SK-N-SH (cell line): ENCODE data around the gene CBFA2T3. TPM values are rescaled to one million over a fixed set of nuclear protein-coding genes. Genes with fewer than 3 reads are reported as not detected.

Source experiments
- CTCF ChIA-PET: fragments of 300-600, 350-600 bp; formaldehyde crosslinking; extraction: SDS; loops from one replicate; lab custom pipeline; 2021; lab: Yijun Ruan, JAX
- POLR2A ChIA-PET: fragments of 350-600 bp; sonication (Branson Sonifier 250); formaldehyde crosslinking; extraction: SDS; loops from one replicate; lab custom pipeline; 2020; ENCODE audit warnings: antibody characterized with exemption, inconsistent platforms; lab: Yijun Ruan, JAX
- DNase-seq: peaks from one replicate; pipeline ENCODE4 v3.0.0; 2012
- H2AFZ ChIP-seq: fragments of 200-600 bp; sonication (generic); 2 replicates; pipeline ENCODE4 v1.8.1; 2016; ENCODE audit warnings: antibody characterized with exemption, mild to moderate bottlenecking, low read depth
- H3F3A ChIP-seq: fragments of 200-600 bp; sonication (generic); replicated peaks from 2 replicates; pipeline ENCODE3; 2016; ENCODE audit warnings: antibody characterized with exemption, mild to moderate bottlenecking; ENCODE audit not compliant: insufficient read depth
- H3K27ac ChIP-seq, 2 experiments: fragments of 200-500 bp in 1 of 2; fragments of 200-600 bp in 1 of 2; sonication (Bioruptor generic) in 1 of 2; sonication (generic), shearing (Covaris generic) in 1 of 2; 2 replicates each; pipeline versions ENCODE4 v1.5.1 to v1.6.1; 2014 to 2016; ENCODE audit warnings: low read depth in 2 of 2, inconsistent platforms in 1 of 2, low read length in 1 of 2, mild to moderate bottlenecking in 1 of 2, mixed read lengths in 1 of 2
- H3K27me3 ChIP-seq: fragments of 200-600 bp; sonication (generic), shearing (Covaris generic); 2 replicates; pipeline ENCODE4 v1.6.1; 2016; ENCODE audit warnings: mixed run types; ENCODE audit not compliant: insufficient read depth
- H3K36me3 ChIP-seq, 2 experiments: fragments of 200-500 bp in 1 of 2; fragments of 200-600 bp in 1 of 2; sonication (Bioruptor generic) in 1 of 2; sonication (generic) in 1 of 2; replicated peaks in 1 of 2; 2 replicates each; pipeline versions ENCODE3 to v1.5.1; 2014 to 2016; ENCODE audit warnings: low read length in 1 of 2, mild to moderate bottlenecking in 1 of 2; ENCODE audit not compliant: insufficient read depth in 2 of 2, control insufficient read depth in 1 of 2
- H3K4me1 ChIP-seq, 2 experiments: fragments of 200-500 bp in 1 of 2; fragments of 200-600 bp in 1 of 2; sonication (Bioruptor generic) in 1 of 2; sonication (generic), shearing (Covaris generic) in 1 of 2; 2 replicates each; pipeline versions ENCODE4 v1.5.1 to v1.6.1; 2014 to 2016; ENCODE audit warnings: low read depth in 1 of 2, low read length in 1 of 2, mixed run types in 1 of 2; ENCODE audit not compliant: insufficient read depth in 2 of 2, control insufficient read depth in 1 of 2
- H3K4me2 ChIP-seq: fragments of 200-600 bp; sonication (generic), shearing (Covaris generic); 2 replicates; pipeline ENCODE4 v1.6.1; 2017; ENCODE audit warnings: mixed run types
- H3K4me3 ChIP-seq, 2 experiments: fragments of 200-500 bp in 1 of 2; fragments of 200-600 bp in 1 of 2; sonication (Bioruptor generic) in 1 of 2; sonication (generic), shearing (Covaris generic) in 1 of 2; 2 replicates each; pipeline versions ENCODE4 v1.5.1 to v1.8.1; 2014 to 2016; ENCODE audit warnings: low read depth in 2 of 2, inconsistent platforms in 1 of 2, low read length in 1 of 2, mild to moderate bottlenecking in 1 of 2, mixed read lengths in 1 of 2, moderate library complexity in 1 of 2
- H3K79me2 ChIP-seq: fragments of 200-600 bp; sonication (generic); 2 replicates; pipeline ENCODE4 v1.8.1; 2017; ENCODE audit warnings: mild to moderate bottlenecking; ENCODE audit not compliant: insufficient read depth
- H3K9ac ChIP-seq: fragments of 200-600 bp; sonication (generic); 2 replicates; pipeline ENCODE4 v1.6.1; 2017; ENCODE audit warnings: mixed run types
- H3K9me2 ChIP-seq: fragments of 200-600 bp; sonication (generic); 2 replicates; pipeline ENCODE4 v1.6.1; 2017; ENCODE audit warnings: mixed run types
- H3K9me3 ChIP-seq: fragments of 200-600 bp; sonication (generic); 2 replicates; pipeline ENCODE4 v1.6.1; 2017; ENCODE audit warnings: mixed run types, mild to moderate bottlenecking, moderate library complexity
- H4K20me1 ChIP-seq: fragments of 200-600 bp; sonication (generic); 2 replicates; pipeline ENCODE4 v1.6.1; 2017; ENCODE audit warnings: mild to moderate bottlenecking, mixed run types; ENCODE audit not compliant: insufficient read depth
- CHD2 ChIP-seq: fragments of 150-350 bp; IDR thresholded peaks from 2 replicates; pipeline ENCODE4 v1.6.1; 2018; ENCODE audit warnings: low read length; ENCODE audit not compliant: partially characterized antibody
- EZH2phosphoT487 ChIP-seq: fragments of 200-600 bp; sonication (generic); IDR thresholded peaks from 2 replicates; pipeline ENCODE4 v1.6.1; 2017; ENCODE audit warnings: low read depth, mixed run types, mild to moderate bottlenecking, antibody characterized with exemption, moderate library complexity, borderline replicate concordance
- FOSL2 ChIP-seq: IDR thresholded peaks from 2 replicates; pipeline ENCODE4 v1.4.0; 2012; ENCODE audit warnings: low read depth, mild to moderate bottlenecking, moderate library complexity, borderline replicate concordance
- GABPA ChIP-seq: IDR thresholded peaks from 2 replicates; pipeline ENCODE4 v1.4.0; 2012; ENCODE audit warnings: low read depth, mild to moderate bottlenecking
- GATA2 ChIP-seq: sonication (generic); formaldehyde crosslinking; IDR thresholded peaks from 2 replicates; pipeline ENCODE4 v1.5.0; 2020; ENCODE audit warnings: mild to moderate bottlenecking, missing genetic modification reagents
- MXI1 ChIP-seq: IDR thresholded peaks from 2 replicates; pipeline ENCODE4 v1.6.1; 2012; ENCODE audit warnings: mild to moderate bottlenecking, low read depth, low read length, improper control_type of control experiment
- PBX3 ChIP-seq: IDR thresholded peaks from 2 replicates; pipeline ENCODE4; 2012
- RCOR1 ChIP-seq: fragments of 150-350 bp; IDR thresholded peaks from 2 replicates; pipeline ENCODE4 v1.6.1; 2017; ENCODE audit warnings: antibody characterized with exemption, low read length
- REST ChIP-seq: IDR thresholded peaks from 2 replicates; pipeline ENCODE4 v1.6.1; 2012; ENCODE audit warnings: mild to moderate bottlenecking, low read depth, low read length, moderate library complexity
- RFX5 ChIP-seq: IDR thresholded peaks from 2 replicates; pipeline ENCODE4 v1.6.1; 2012; ENCODE audit warnings: mild to moderate bottlenecking, improper control_type of control experiment, low read length
- SMC3 ChIP-seq: IDR thresholded peaks from 2 replicates; pipeline ENCODE4 v1.6.1; 2012; ENCODE audit warnings: low read depth, low read length, improper control_type of control experiment
- TAF1 ChIP-seq: IDR thresholded peaks from 2 replicates; pipeline ENCODE4 v1.6.1; 2012; ENCODE audit warnings: low read depth, mild to moderate bottlenecking, low read length, moderate library complexity, borderline replicate concordance
- TCF12 ChIP-seq: IDR thresholded peaks from 2 replicates; pipeline ENCODE4 v1.4.0; 2012
- USF2 ChIP-seq: fragments of 150-350 bp; IDR thresholded peaks from 2 replicates; pipeline ENCODE4 v1.6.1; 2017; ENCODE audit warnings: antibody characterized with exemption, low read length, low read depth, borderline replicate concordance
- ZBTB33 ChIP-seq: IDR thresholded peaks from 2 replicates; pipeline ENCODE4 v1.4.0; 2012; ENCODE audit warnings: low read depth, borderline replicate concordance
- WGBS: methylation state at CpG from one replicate; pipeline ENCODE4 v1.1.6; 2017; ENCODE audit warnings: low lambda C conversion rate; 5-methylcytosine and 5-hydroxymethylcytosine counted together
- polyA plus RNA-seq, 3 experiments: library from polyadenylated mRNA; depleted of rRNA; stranded (reverse); fragments of >200 nt; gene quantifications; 2 replicates each; pipeline ENCODE4 v1.2.3, GENCODE V29; 2012
- TF ChIP-seq, protein P1 (sequence below): fragments of 200-600 bp; sonication (generic); IDR thresholded peaks from 2 replicates; pipeline ENCODE4 v1.6.1; 2017; ENCODE audit warnings: antibody characterized with exemption, mild to moderate bottlenecking, moderate library complexity

Gene CBFA2T3
- polyA plus RNA-seq, 1 of the 3 experiments (the other 2 are of a cell fraction): not detected

GRCh38 chr16:88903267-88903666, 73.7 kb downstream of the CBFA2T3 start:
- POLR2A ChIA-PET: no interaction called here

More at GRCh38 chr16:88903267-88903666, 73.7 kb downstream of the CBFA2T3 start:
- Histone ChIP-seq H3K4me3 (no peak overlapping the region), H3K27ac (no peak overlapping the region), H3K4me2 (no peak overlapping the region), H3K79me2 (no peaks in the 10 kb centered on the region), H3K9me3 (no peaks in the 10 kb centered on the region), H3K4me1 (no peaks in the 10 kb centered on the region; a peak in 1 of 4 replicates), H3F3A (no peaks in the 10 kb centered on the region), H3K27me3 (peaks cover 43% of the 10 kb centered on the region), H4K20me1 (no peaks in the 10 kb centered on the region), H3K36me3 (no peaks in the 10 kb centered on the region), H3K9ac (no peak overlapping the region), H2AFZ (no peak overlapping the region), H3K9me2 (no peaks in the 10 kb centered on the region)
- TF ChIP-seq REST: no peak
- TF ChIP-seq, protein P1, sequence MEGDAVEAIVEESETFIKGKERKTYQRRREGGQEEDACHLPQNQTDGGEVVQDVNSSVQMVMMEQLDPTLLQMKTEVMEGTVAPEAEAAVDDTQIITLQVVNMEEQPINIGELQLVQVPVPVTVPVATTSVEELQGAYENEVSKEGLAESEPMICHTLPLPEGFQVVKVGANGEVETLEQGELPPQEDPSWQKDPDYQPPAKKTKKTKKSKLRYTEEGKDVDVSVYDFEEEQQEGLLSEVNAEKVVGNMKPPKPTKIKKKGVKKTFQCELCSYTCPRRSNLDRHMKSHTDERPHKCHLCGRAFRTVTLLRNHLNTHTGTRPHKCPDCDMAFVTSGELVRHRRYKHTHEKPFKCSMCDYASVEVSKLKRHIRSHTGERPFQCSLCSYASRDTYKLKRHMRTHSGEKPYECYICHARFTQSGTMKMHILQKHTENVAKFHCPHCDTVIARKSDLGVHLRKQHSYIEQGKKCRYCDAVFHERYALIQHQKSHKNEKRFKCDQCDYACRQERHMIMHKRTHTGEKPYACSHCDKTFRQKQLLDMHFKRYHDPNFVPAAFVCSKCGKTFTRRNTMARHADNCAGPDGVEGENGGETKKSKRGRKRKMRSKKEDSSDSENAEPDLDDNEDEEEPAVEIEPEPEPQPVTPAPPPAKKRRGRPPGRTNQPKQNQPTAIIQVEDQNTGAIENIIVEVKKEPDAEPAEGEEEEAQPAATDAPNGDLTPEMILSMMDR: no peak
- no peak for TF ChIP-seq PBX3
- TF ChIP-seq CHD2: no peak
- no peak for TF ChIP-seq TAF1
- TF ChIP-seq FOSL2: no peak
- no peak for TF ChIP-seq SMC3
- TF ChIP-seq RCOR1: no peak
- TF ChIP-seq USF2: no peak
- no peak for TF ChIP-seq EZH2phosphoT487
- no peak for TF ChIP-seq GATA2 (CRISPR knock-in tag)
- TF ChIP-seq ZBTB33: no peak
- TF ChIP-seq TCF12: no peak
- no peak for TF ChIP-seq GABPA
- TF ChIP-seq RFX5: no peak
- no peak for TF ChIP-seq MXI1
- CTCF ChIA-PET: no interaction called here
- WGBS: 12% methylated on average over 12 of the region's 14 CpGs
- DNase-seq: no peak
